K562 (cell line): Measurements from ENCODE around the gene PAAF1.

Experiments used
- CTCF ChIP-seq, 3 experiments: IDR thresholded peaks in 2 of 3; conservative IDR thresholded peaks in 1 of 3; 2 replicates each; pipeline ENCODE4 v1.5.1; 2011 to 2012; ENCODE audit warnings: low read length in 3 of 3, mild to moderate bottlenecking in 3 of 3, control low read depth in 2 of 3, improper control_type of control experiment in 1 of 3, inconsistent platforms in 1 of 3, low read depth in 1 of 3, mixed read lengths in 1 of 3, moderate library complexity in 1 of 3; ENCODE audit not compliant: insufficient read depth in 2 of 3
- ELF4 ChIP-seq: fragments of 450-650 bp; formaldehyde crosslinking; IDR thresholded peaks from 2 replicates; pipeline ENCODE4 v1.4.0; 2022; ENCODE audit warnings: missing genetic modification characterization
- FOXA3 ChIP-seq, 2 experiments: fragments of 450-650 bp in 1 of 2; sonication (generic) in 1 of 2; formaldehyde crosslinking; IDR thresholded peaks in 1 of 2; conservative IDR thresholded peaks in 1 of 2; 2 replicates each; pipeline versions ENCODE4 v1.4.0 to v1.8.0; 2020 to 2022; ENCODE audit warnings: mild to moderate bottlenecking in 2 of 2, missing genetic modification reagents in 1 of 2
- PBX2 ChIP-seq, 2 experiments: IDR thresholded peaks in 1 of 2; conservative IDR thresholded peaks in 1 of 2; 2 replicates each; pipeline ENCODE4 v1.6.1; 2016; ENCODE audit warnings: low read depth in 2 of 2, mild to moderate bottlenecking in 1 of 2, missing compliant biosample characterization in 1 of 2, missing genetic modification characterization in 1 of 2, moderate library complexity in 1 of 2
- POLR2A ChIP-seq: fragments of 450-650 bp; conservative IDR thresholded peaks from 2 replicates; pipeline ENCODE4 v1.6.1; 2016
- POLR3G ChIP-seq: IDR thresholded peaks from 2 replicates; pipeline ENCODE4 v1.6.1; 2011; ENCODE audit not compliant: insufficient read length, insufficient replicate concordance; ENCODE audit errors: extremely low read depth
- SRSF9 ChIP-seq: fragments of 200-400 bp; formaldehyde crosslinking; IDR thresholded peaks from 2 replicates; pipeline ENCODE4 v1.6.1; 2017; ENCODE audit warnings: low read depth, low read length, borderline replicate concordance

- TF ChIP-seq ELF4 (CRISPR knock-in tag) (no peak), POLR2A (no peak), SRSF9 (no peak), PBX2 (CRISPR knock-in tag; IDR thresholded peaks at IDR 0.05; ENCODE audit: low read depth) (no peak), PBX2 (tag; conservative IDR thresholded peaks at IDR 0.05; ENCODE audit: low read depth) (no peak), CTCF (IDR thresholded peaks at IDR 0.05 in 2 of 3, conservative IDR thresholded peaks at IDR 0.05 in 1 of 3; ENCODE audit: insufficient read depth in 2 of 3, low read depth in 1 of 3, low read length in 3 of 3) (no peak), FOXA3 (CRISPR knock-in tag; conservative IDR thresholded peaks at IDR 0.05 in 1 of 2, IDR thresholded peaks at IDR 0.05 in 1 of 2) (no peak), POLR3G (no peak)
These were observed 16.6 kb upstream of the PAAF1 start for GRCh38 chr11:73860202-73860601.
